K562 (cell line): ENCODE data around the gene DOK7. TPM values are rescaled to one million over a fixed set of nuclear protein-coding genes. Genes with fewer than 3 reads are reported as not detected.

Experiments used
- ATAC-seq: fragments of 200-7000 bp; cut with Tn5 transposase; 3 replicates; pipeline ENCODE4 v1.9.1; 2020; ENCODE audit warnings: moderate library complexity
- BruUV-seq: library from RNA; stranded (reverse); fragments of 400-500 nt; replicated peaks from 2 replicates; lab custom pipeline; 2021; lab: Mats Ljungman, UMichigan
- CTCF ChIA-PET: fragments of 300-600 bp; formaldehyde crosslinking; extraction: SDS; loops from one replicate; lab custom pipeline; 2021; ENCODE audit warnings: low intra/inter-chr PET ratio; lab: Yijun Ruan, JAX
- POLR2A ChIA-PET: fragments of 300-600, 350-650 bp; sonication (Branson Sonifier 250); formaldehyde crosslinking; extraction: SDS; loops from one replicate; lab custom pipeline; 2021; ENCODE audit warnings: antibody characterized with exemption, inconsistent platforms; lab: Yijun Ruan, JAX
- DNase-seq, 4 experiments: peaks; one replicate each; pipeline versions ENCODE4 v3.0.0 to v3.0.0-alpha.2; 2011 to 2018; ENCODE audit warnings: low spot score in 3 of 4, mixed read lengths in 3 of 4; ENCODE audit errors: extremely low read depth in 1 of 4
- FAIRE-seq: peaks from 2 replicates; lab custom pipeline; 2011; peaks lifted over from hg19 to GRCh38; lab: Jason Lieb, UNC
- H2AFZ ChIP-seq: 2 replicates; pipeline ENCODE4 v1.6.0; 2011; ENCODE audit warnings: low read depth, low read length, control low read depth, inconsistent platforms
- H3K27ac ChIP-seq: fragments of 200-600 bp; 3 replicates; pipeline ENCODE4 v1.8.0; 2011; ENCODE audit warnings: low read depth, mild to moderate bottlenecking, control low read depth, inconsistent platforms, low read length, moderate library complexity, mixed read lengths; ENCODE audit errors: extremely low read depth
- H3K27me3 ChIP-seq, 2 experiments: fragments of 300-600 bp in 1 of 2; 2 replicates in 1 of 2; 3 replicates in 1 of 2; pipeline versions ENCODE4 v1.6.0 to v1.8.0; 2011; ENCODE audit warnings: inconsistent platforms in 2 of 2, low read length in 2 of 2, mild to moderate bottlenecking in 1 of 2, mixed read lengths in 1 of 2, moderate library complexity in 1 of 2; ENCODE audit not compliant: control insufficient read depth in 2 of 2, insufficient read depth in 2 of 2
- H3K36me3 ChIP-seq: fragments of 300-600 bp; 3 replicates; pipeline ENCODE4 v1.8.0; 2011; ENCODE audit warnings: mild to moderate bottlenecking, low read length, inconsistent platforms; ENCODE audit not compliant: control insufficient read depth, insufficient read depth
- H3K4me1 ChIP-seq, 2 experiments: fragments of 200-600 bp in 1 of 2; replicated peaks in 1 of 2; 2 replicates in 1 of 2; 3 replicates in 1 of 2; pipeline versions ENCODE4 v1.5.1 to v1.8.0; 2011; ENCODE audit warnings: inconsistent platforms in 2 of 2, low read length in 2 of 2, mild to moderate bottlenecking in 1 of 2, mixed read lengths in 1 of 2, moderate library complexity in 1 of 2; ENCODE audit not compliant: control insufficient read depth in 2 of 2, insufficient read depth in 2 of 2
- H3K4me2 ChIP-seq: 2 replicates; pipeline ENCODE4 v1.6.1; 2011; ENCODE audit warnings: low read length, control low read depth, inconsistent platforms, mixed read lengths; ENCODE audit not compliant: insufficient read depth
- H3K4me3 ChIP-seq: fragments of 200-600 bp; sonication (generic), shearing (Covaris generic); 2 replicates; pipeline ENCODE4 v1.5.1; 2016; ENCODE audit warnings: control low read depth, inconsistent platforms
- H3K79me2 ChIP-seq: fragments of 200-600 bp; 3 replicates; pipeline ENCODE4 v1.8.0; 2011; ENCODE audit warnings: low read length, inconsistent platforms; ENCODE audit not compliant: control insufficient read depth, insufficient read depth
- H3K9ac ChIP-seq, 2 experiments: 2 replicates each; pipeline versions ENCODE4 v1.6.0 to v1.6.1; 2011; ENCODE audit warnings: low read depth in 2 of 2, low read length in 2 of 2, control low read depth in 1 of 2, inconsistent platforms in 1 of 2, mild to moderate bottlenecking in 1 of 2, mixed read lengths in 1 of 2; ENCODE audit not compliant: insufficient read depth in 1 of 2
- H3K9me1 ChIP-seq: one replicate; pipeline ENCODE4 v1.6.0; 2011; ENCODE audit warnings: inconsistent platforms, mild to moderate bottlenecking, low read length, moderate library complexity; ENCODE audit not compliant: control insufficient read depth, insufficient read depth
- H3K9me3 ChIP-seq: replicated peaks from 2 replicates; pipeline ENCODE4 v1.5.1; 2011; ENCODE audit warnings: low read depth, low read length, inconsistent platforms; ENCODE audit not compliant: control insufficient read depth, insufficient read depth
- H4K20me1 ChIP-seq: replicated peaks from 2 replicates; pipeline ENCODE4 v1.6.1; 2011; ENCODE audit warnings: low read length, inconsistent platforms, mixed read lengths; ENCODE audit not compliant: control insufficient read depth, insufficient read depth
- CUX1 ChIP-seq: fragments of 200-800 bp; sonication (Bioruptor generic); IDR thresholded peaks from 2 replicates; pipeline ENCODE4 v1.6.1; 2016; ENCODE audit warnings: missing genetic modification characterization, missing compliant biosample characterization
- ELK3 ChIP-seq: fragments of 450-650 bp; formaldehyde crosslinking; IDR thresholded peaks from 2 replicates; pipeline ENCODE4 v1.4.0; 2020; ENCODE audit warnings: mild to moderate bottlenecking
- GABPA ChIP-seq: fragments of 200-800 bp; sonication (Bioruptor generic); conservative IDR thresholded peaks from 2 replicates; pipeline ENCODE4 v1.6.1; 2016; ENCODE audit warnings: low read depth, missing genetic modification characterization, missing compliant biosample characterization
- HDAC6 ChIP-seq: IDR thresholded peaks from 2 replicates; pipeline ENCODE4 v1.6.1; 2012; ENCODE audit warnings: low read depth, mild to moderate bottlenecking, control low read depth, inconsistent platforms, low read length, moderate library complexity
- HMGN3 ChIP-seq: IDR thresholded peaks from 2 replicates; pipeline ENCODE4 v1.6.1; 2011; ENCODE audit warnings: borderline replicate concordance, low read depth, mild to moderate bottlenecking, mixed read lengths, low read length; ENCODE audit not compliant: insufficient read length; ENCODE audit errors: extremely low read depth
- NEUROD1 ChIP-seq: fragments of 150-350 bp; IDR thresholded peaks from 2 replicates; pipeline ENCODE4 v1.6.1; 2014; ENCODE audit warnings: borderline replicate concordance, low read length, low read depth; ENCODE audit not compliant: partially characterized antibody
- NKRF ChIP-seq: fragments of 450-650 bp; IDR thresholded peaks from 2 replicates; pipeline ENCODE4 v1.6.1; 2016; ENCODE audit warnings: borderline replicate concordance
- THRA ChIP-seq: fragments of 450-650 bp; IDR thresholded peaks from 2 replicates; pipeline ENCODE4 v1.6.1; 2017; ENCODE audit warnings: mild to moderate bottlenecking, moderate library complexity
- ZKSCAN8 ChIP-seq: fragments of 200-800 bp; sonication (Bioruptor generic); IDR thresholded peaks from 2 replicates; pipeline ENCODE4 v1.6.1; 2016; ENCODE audit warnings: missing genetic modification characterization, missing compliant biosample characterization
- ZNF174 ChIP-seq: fragments of 250-450 bp; sonication (Bioruptor Pico); IDR thresholded peaks from 2 replicates; pipeline ENCODE4 v1.4.0; 2020; ENCODE audit warnings: mild to moderate bottlenecking
- WGBS: fragments of 100-300 bp; shearing (Covaris generic); methylation state at CpG from one replicate; pipeline ENCODE4 v1.1.6; 2016; ENCODE audit warnings: low coverage, mixed read lengths; ENCODE audit not compliant: insufficient coverage; ENCODE audit errors: missing lambda C conversion rate; 5-methylcytosine and 5-hydroxymethylcytosine counted together
- in situ Hi-C: fragments of 300-500 bp; cut with MboI; formaldehyde crosslinking; loops from 4 replicates; pipeline ENCODE4 v1.15.0; 2018; ENCODE audit warnings: inconsistent platforms, mixed read lengths
- intact Hi-C: fragments of 100-400 bp; cut with micrococcal nuclease; formaldehyde crosslinking; loops from 2 replicates; pipeline ENCODE4 v1.14.2; 2022
- polyA plus RNA-seq, 8 experiments: library from polyadenylated mRNA; depleted of rRNA in 4 of 8; stranded (reverse) in 5 of 8; unstranded in 3 of 8; fragments of >200 nt; fragmentation: Nextera tagmentation in 2 of 8; fragmentation: Illumina TruSeq in 1 of 8; extraction: Ambion mirVana in 2 of 8; extraction: Trizol in 1 of 8; gene quantifications; 2 replicates each; pipeline versions ENCODE4 v1.2.1 to v1.2.3, GENCODE V29; 2011 to 2014; ENCODE audit warnings: inconsistent platforms in 1 of 8, missing spikeins in 1 of 8
- total RNA-seq, 7 experiments: library from RNA; depleted of rRNA in 6 of 7; stranded (reverse); fragments of >200 nt in 6 of 7; fragmentation: Illumina TruSeq in 2 of 7; extraction: Trizol in 2 of 7; gene quantifications; 2 replicates each; pipeline versions ENCODE4 v1.2.1 to v1.2.3, GENCODE V29; 2011 to 2021; ENCODE audit warnings: low replicate concordance in 1 of 7

The DOK7 gene
- total and polyA plus RNA-seq, 9 of the 15 experiments (the other 6 are each of a cell fraction or from before 2014, with no cell fraction given): not detected

GRCh38 chr4:3420956-3421355 lies 42.1 kb upstream of the DOK7 start:
- CTCF ChIA-PET: no interaction called here
- Histone ChIP-seq H3K9ac (no peak overlapping the region), H3K4me3 (no peak overlapping the region), H3K9me1 (no peaks in the 10 kb centered on the region), H3K27ac (no peak overlapping the region), H3K79me2 (no peaks in the 10 kb centered on the region), H3K27me3 (peaks cover 0 to 26% of the 10 kb centered on the region in 2 experiments; a peak in 2 of 5 replicates), H3K36me3 (no peaks in the 10 kb centered on the region), H2AFZ (no peak overlapping the region), H4K20me1 (0 out of 2 replicates have a peak, but pooled peaks cover 8% of the 10 kb centered on the region), H3K9me3 (no peaks in the 10 kb centered on the region), H3K4me2 (no peak overlapping the region), H3K4me1 (peaks cover 0 to 16% of the 10 kb centered on the region in 2 experiments; a peak in 1 of 5 replicates)
- DNase-seq: no peak
- no peak for ATAC-seq
- no peak for TF ChIP-seq CUX1 (CRISPR knock-in tag)
- no peak for TF ChIP-seq GABPA (tag)
- no peak for TF ChIP-seq NEUROD1
- no peak for TF ChIP-seq ELK3
- TF ChIP-seq ZKSCAN8 (CRISPR knock-in tag): no peak
- TF ChIP-seq NKRF: no peak
- TF ChIP-seq THRA: no peak
- no peak for TF ChIP-seq HDAC6
- no peak for TF ChIP-seq ZNF174 (CRISPR knock-in tag)
- TF ChIP-seq HMGN3: no peak
- 45% methylated on average over 10 of the region's 10 CpGs for WGBS
- POLR2A ChIA-PET: interaction anchor here (0.6 kb wide), 1 partner anchor 24 kb away, joined by 3 read pairs; no protein-coding TSS in a partner anchor
- no peak for FAIRE-seq
- intact Hi-C loops: no loop called here
- in situ Hi-C loops: no loop called here
- BruUV-seq: no TSS peak
